ENCODE data around the gene EHBP1.

EHBP1 gene

DNA sequence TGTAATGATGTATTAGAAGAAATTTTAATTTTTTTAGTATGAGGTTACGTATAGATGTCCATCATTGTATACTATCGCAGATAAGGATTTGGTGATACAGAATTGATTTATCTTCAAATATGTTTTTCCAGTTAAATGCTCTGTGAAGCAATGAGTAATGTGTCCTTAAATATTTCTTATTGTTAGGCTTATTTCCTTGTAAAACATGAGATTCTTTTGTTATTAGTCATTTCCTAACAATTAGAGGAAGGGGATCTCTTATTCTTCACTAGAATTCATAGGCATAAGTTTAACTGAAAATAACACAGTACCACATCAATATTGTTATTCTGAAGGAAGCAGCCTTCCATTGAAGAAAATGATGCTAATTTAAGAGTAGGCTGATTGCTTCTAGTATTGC lies 329.7 kb downstream of the EHBP1 start:
- no peak for DNase-seq

DNA sequence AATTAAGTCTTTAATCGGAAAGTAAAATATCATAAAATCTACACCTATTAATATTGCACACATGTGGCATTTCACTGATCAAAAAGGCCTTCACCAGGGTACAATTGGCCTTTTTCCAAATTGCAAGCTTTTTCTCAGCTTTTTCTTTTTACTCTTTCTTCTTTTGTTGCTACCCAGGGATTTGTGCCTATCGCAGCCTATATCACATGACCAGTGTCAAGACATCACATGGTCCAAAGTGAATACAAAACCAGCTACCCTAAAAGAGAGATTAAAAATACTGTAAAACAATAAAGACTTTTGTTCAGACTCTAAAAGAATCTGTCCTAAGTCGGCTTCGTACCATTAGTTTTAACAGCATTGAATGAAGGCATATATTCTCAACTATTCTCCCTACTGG lies 330.1 kb downstream of the EHBP1 start:
- no peak for DNase-seq

DNA sequence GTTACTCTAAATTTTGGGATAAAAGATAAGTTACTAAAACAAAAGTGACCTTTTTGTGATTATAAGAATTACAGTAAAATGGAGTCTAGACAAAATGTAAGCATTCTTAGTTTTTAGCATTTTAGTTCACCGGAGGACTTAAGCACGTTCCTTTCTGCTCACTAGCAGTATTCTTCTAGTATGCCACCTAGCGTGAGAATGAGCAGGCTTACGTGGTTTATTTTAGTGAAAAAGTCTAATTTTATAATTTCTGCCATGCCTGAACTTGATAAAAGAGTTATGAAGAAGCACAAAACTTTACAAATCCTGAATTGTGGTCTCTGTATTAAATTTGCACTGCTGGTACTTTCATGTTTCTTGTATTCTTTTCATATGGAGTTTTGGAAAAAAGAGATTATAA lies 332.5 kb downstream of the EHBP1 start:
- DNase-seq = no peak

DNA sequence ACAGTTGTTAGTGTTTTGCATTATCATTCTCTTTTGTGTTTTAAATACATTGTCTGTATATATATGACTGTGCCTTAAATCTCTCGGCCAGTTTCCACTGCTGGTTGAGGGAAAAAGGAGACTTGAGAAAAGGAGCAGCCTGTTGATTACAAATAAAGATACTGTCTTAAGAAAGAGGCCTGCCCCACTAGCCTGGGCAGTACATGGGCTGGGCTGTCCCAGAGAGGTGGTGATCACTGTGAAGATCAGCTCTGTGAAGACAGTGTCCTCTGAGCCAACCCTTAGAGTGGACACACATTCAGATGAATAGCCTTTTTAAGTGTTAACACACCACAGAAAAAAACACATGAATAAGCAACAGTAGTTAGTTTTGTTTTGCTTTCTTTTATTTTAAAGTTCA lies 335.1 kb downstream of the EHBP1 start:
- DNase-seq = no peak

DNA sequence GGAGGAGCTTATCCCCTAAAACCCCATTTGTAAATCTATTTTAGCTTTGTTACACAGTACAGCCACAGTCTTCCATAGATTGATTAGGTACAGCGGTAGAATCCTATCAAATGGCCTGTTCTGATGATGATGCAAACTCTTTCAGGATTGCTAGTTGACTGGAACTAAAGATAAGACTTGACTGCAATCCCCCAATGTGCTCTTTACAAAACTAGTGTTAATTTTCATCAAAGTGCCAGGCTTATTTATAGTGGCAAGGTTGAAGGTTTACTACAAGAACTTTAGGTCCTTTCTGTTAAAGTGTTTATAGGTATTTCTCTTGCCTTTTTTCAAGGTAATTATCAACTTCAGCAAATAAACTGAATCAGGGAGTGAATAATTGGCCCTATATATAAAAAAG lies 336.1 kb downstream of the EHBP1 start:
- DNase-seq = no peak

DNA sequence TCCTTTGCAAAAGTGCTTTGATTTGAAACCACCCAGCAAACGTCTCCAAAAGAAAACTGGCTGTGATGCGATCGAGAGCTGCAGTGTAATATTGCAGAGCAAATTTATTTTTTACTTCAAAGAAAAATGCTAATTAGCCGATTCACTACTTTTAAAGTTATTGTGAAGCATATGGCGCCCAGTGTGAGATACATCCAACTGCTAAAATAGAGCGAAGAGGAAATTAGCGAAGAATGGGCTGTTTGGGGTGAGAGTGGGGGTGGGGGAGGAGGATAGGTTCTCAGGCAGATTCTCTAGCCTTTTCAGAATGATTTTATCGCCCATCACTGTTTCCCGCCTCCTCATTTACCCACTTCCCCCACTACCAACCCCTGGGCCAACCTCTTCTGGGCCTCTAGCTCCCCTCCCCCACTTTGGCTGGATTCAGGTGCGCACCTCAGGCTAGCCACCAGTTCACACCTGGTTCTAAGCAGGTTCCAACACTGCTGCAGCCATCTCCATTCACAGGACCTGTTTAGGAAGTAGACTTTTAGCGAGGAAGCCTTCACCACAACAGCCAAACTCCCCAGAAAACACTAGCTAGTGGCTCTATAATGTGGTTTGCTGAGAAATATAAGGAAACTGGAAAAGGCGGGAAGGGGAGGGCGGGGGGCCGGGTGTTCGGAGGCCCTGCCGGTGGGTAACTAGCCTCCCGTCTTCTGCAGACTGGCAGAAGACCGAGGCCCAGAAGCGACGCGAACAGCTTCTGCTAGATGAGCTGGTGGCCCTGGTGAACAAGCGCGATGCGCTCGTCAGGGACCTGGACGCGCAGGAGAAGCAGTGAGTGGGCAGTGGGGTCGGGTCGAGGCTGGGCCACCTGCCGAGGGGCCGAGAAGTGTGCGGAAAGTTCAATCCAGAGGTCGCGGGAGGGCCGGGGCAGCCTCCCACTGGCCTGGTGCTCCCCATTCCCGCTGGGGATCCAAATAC lies 339.1 kb downstream of the EHBP1 start:
- DNase-seq = no peak

DNA sequence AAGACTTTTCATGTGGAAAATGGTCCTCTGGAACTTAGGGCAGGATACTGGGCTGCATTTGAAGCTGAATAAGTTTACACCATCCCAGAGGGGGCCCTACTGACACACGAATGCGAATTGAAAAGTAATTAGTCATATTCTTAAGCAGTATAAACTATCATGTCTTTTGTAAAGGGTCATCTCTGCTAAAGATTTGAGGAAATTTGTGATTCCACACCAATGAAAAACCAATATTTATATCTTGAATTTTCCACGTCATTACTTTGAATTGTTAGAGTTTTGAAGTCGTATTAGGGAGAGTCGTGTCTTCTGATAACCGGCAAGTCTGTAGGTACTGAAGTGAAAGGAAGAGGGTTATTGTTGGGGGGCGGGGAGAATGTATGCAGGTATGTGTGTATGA lies 341.0 kb downstream of the EHBP1 start:
- DNase-seq = no peak

DNA sequence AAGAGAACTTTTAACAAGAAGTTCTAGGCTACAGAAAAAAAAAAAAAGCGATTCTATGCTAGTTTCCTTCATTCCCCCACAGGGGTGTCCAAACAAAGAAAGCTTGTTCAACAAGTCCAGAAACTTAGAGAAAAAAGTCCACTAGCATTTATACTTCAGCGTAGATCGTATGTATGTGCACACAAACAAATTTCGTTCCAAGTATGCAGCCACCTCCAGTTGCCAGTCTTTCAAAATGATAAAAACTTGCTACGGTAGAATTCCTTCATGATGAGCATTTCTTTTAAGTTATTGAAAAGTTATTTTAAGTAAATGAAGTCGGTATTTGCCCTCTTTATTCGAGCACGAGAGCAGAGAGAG lies 341.4 kb downstream of the EHBP1 start:
- no peak for DNase-seq

DNA sequence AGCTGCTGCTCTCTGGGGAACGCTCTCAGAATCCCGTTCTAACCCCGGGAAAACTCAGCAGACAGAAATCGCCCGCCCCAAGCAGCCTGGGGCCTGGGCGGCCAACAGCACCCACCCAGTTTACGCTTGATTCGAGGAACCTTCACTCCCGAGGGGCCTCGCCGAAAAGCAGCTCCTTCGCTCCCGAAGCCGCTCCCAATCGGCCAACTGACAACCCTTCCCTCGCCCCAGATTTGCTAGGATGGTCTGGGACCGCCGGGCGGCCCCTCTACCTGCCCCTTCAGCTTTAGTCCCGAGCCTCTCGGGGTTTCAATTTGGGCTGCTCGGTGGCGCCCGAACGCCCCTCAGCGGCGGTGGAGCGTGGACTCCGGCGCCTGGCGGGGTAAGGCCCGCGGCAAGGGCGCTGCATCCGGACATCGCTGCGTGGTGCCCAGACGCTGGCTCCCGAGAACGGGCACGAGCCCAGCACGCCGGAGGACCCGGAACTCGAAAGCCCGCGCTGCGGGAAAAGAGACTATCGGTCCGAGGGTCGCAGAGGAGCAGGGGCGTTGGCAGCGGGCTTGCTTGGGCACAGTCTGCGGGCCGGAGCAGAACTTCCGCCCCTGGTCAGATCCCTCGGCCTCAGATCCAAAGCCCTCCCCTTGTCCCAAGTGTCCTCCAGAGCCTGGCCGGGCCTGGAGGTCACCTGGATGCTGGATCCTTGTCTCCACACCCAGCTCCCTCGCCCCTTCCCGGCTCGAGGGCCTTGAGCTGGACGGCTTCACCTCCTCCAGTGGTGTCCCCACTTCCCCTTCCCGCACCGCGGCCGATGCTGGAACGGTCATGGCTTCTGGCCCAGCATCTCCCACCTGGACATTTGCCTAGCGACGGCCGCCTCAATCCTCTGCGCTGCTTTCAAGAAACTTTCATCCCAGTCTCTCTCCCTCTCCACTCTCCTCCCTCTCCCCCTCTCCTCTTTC lies 342.1 kb downstream of the EHBP1 start:
- peak; percentile 66 for DNase-seq

DNA sequence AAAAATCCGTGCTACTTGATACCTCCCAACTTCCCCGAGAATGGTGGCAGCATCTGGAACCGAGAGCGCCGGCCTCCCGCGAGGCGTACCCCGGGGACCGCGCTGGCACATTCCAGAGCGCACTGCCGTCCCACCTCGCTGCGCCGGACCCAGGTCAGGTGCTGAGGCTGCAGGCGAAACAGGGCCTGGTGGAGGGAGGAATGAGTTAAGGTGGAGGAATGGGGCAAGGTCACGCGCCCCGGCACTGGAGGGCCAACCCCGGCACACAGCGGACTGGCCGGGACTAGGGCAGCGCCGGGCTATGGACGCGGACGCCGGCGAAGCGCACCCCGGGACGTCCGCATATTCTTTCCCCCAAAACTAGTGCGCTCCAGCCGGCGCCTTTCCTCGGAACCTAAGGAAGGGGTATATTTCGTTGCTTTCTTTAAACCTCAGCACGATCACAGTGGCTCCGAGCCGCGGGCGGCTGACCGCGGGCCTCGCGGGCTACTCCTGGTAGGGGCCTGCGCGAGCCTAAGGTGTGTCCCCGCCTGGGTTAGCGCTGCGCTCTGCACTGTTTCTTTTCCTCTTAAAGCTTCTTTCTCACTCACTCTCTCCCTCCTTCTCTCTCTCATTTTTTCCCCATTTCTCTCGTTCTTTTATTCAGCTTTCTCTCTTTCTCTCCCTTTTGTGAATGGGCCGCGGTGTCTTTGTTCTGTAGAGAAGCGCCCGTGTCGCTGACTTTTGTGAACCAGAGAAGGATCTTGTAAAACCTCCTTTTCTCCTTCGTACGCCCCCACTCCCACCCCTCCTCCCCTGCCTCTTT lies 343.1 kb downstream of the EHBP1 start:
- peak; percentile 69 for DNase-seq

DNA sequence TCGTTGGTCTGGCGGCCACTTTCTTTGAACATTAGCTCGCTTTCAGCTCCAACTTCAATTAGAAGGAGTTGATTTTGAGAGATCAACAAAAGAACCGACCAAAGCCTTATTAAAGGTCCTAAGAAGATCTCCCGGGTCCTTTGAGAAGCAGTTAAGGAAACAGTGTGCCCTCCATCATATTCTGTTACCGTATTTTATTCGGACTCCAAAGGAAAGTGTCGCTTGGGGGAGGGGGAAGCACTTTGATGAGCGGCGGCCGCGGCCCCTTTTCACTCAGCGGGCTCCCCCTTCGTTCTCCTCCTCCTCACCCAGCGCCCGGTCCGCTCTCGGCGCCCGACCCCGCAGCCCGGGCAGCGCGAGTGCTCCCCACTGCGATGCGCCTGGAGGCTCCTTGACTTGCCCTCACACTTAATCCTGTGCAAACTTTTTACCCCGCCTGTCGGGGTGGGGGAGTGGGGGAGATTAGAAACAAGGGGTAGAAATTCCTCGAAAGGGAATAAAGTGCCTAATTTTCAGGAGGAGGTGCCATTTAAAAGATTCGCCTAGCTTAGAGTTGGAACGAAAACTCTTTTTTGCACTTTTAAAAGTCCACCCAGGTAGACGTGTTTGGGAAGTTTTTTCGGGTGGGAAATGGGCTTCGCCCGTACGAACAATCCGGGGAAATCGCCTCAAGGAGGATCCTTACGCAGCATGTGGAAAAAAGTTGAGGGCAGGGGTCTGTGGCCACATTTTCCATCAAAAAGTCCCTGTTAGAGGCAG lies 343.9 kb downstream of the EHBP1 start:
- DNase-seq = no peak

DNA sequence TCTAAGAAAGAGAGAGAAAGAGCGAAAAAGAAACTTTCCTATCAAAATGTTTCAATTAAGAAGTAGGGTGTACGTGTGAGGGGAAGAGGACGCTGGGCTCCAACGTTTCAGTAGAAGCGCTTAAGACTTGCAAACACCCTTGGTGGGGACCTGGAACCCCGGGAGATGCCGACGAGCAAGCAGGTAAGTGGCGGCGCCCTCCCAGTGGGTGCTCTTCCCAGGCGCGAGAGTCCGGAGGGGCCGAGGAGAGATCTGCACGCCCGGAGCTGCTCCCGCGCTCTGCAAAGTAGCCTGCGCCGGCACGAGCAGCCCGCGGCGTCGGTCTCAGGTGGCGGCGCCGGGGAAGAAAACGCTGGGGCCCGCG lies 344.4 kb downstream of the EHBP1 start:
- no peak for DNase-seq

DNA sequence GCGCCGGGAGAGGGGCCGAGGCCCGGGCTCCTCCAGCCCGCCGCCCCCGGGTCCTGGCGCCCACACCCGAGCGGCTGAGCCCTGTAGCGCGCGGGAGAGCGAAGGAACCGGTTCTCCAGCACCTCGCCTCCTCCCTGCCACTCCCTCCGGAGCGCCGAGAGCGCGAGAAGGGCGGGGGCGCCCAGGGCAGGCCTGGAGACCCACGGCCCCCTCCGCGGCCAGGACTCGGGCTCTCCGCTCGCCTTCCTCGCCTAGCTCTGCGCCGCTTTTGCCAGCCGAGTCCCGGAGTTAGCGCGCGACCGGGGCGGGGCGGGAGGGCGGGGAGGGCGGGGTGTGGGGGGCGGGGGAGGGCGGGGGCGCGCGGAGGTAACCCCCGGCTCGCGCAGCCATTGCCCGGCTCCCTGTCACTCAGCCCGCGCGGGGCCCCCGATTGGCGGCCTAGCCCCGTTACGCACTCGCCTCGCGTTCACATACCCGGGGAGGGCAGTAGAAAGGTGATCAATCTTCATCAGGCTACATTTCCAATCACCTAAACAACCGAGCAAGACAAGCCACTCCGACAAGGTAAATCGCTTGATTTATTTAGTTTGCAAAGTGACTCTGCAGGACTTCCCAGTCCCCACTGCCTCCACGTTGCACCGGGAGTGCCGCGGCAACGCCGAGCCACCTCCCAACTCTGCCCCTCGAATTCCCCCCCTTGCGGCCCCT lies 345.0 kb downstream of the EHBP1 start, which contains the start of gene OTX1:
TSS of gene OTX1 (plus strand) at position 497 of the 708 bp plus-strand sequence. CDS start 2,161 bp downstream, outside the sequence.
- peak; percentile 87 for DNase-seq

DNA sequence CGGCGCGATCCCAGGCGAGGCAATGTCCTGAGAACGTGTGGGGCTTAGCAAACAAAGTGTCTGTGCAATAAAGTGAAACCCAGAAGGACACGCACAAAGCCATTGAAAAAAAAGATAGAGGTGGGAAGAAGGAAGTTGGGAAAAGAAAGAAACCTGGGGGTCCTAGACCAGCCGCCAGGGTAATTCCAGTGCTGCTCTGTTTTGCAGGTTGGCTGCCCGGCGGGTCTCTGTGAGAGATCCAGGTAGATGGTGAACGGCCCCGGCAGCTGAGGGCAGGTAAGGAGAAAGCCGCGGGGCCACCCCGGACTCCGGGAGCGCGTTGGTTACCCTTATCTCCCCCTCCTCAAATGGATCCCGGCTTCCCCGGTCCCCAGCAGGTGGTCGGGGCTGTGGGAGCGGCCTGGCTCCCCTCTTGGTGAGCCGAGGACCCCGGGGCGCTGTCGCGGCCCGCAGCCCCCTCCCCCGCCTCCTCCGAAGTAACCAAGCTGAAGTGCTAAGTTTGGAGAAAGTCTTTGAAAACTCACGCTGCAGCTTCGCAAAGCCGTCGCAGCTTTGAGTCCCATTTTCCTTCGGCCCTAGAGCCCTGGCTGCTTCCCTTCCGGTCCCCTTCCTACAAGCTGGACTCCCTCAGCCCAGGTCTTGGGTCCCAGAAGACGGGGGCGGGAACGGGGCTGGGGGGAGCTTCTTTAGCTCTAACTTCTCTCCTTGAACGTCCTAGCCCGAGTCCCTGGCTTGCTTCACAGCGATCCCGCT lies 345.7 kb downstream of the EHBP1 start:
- no peak for DNase-seq

DNA sequence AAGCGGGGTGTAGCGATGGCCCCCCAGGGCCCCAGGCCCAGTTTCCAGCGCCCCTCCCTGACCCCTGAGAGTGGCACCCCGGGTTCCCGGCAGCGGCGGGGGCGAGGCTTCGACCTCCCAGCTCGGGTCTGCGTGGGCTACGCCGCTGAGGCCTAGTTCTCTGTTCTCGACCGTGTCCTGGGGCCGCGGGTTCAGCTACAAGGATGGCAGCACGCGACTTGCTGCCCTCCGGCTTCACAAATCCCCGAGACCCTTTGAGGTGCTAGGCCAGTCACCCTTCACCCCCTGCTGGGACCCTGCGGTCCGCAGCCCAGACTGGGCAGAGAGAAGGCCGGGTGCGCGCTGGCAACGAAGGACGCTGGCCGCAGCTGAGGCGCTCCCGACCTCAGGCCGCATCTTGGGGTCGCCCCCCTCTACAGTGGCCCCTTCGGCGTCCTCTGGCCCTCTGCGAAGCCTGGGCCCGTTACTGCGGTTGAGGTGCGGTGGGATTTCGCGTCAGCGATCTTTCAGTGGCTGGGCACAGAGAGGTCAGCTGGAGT lies 346.4 kb downstream of the EHBP1 start:
- no peak for DNase-seq

DNA sequence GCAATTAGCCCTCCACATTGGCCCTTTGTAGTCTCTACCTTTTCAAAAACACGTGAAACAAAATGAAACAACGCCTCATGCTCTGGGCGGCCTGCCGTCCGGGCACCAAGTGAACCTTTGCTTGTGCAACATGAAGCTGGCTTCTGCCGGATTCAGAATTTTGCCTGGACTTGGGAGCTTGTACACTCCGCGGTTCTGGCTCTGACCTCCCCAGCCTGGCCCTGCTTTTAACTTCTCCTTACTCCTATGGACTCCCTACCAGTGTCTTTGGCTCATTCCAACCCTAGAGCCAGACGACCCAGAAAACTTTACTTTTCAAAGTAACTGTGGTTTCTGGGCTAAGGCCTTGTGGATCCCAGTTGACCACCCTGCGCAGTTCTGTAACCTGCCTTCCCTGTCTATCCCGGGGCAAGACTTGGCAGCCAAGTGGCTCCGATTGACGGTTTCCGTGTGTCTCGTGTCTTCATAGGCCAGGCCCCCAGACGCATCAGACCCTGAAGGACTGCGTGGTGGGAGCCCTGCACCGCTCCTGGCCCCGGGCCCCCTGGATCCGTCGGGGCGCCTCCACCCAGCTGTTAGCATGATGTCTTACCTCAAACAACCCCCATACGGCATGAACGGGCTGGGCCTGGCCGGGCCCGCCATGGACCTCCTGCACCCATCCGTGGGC lies 347.0 kb downstream of the EHBP1 start:
- no peak for DNase-seq

DNA sequence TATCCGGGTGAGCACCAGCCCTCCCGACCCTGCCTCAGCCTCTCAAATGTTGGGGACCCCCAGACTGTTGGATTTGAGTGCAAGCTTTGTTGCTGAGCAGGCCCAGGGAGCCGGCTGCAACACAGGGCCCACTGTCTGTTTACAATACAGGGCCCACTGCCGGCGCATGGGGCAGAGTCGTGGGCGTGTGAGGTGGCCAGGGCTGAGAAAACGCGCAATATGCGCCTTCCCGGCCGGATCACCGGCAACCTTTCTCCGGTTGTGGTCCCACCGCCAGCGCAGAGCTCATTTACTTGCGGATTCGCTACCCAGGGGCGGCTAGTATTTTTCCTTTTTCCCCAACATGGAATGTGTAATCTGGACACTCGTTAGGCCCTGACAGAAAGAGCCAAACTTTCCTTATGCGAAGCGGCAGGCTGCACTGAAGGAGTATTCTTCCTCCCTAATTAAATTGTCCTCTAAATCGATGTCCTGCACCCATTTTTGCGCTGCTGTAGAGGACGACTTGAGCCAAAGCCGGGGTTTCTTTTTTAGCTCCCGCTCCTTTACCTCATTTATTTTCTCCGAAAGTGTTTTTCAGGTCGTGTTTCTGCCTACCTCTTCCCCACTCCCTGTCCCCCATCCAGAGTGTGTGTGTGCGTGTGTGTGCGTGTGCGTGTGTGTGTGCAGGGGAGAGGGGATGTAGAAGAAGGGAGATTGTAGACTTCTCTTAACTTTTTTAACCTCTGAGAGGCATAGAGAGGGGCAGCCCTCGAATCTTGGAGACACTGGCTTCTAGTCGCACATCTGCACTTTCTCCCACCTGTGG lies 347.8 kb downstream of the EHBP1 start:
- DNase-seq = no peak

DNA sequence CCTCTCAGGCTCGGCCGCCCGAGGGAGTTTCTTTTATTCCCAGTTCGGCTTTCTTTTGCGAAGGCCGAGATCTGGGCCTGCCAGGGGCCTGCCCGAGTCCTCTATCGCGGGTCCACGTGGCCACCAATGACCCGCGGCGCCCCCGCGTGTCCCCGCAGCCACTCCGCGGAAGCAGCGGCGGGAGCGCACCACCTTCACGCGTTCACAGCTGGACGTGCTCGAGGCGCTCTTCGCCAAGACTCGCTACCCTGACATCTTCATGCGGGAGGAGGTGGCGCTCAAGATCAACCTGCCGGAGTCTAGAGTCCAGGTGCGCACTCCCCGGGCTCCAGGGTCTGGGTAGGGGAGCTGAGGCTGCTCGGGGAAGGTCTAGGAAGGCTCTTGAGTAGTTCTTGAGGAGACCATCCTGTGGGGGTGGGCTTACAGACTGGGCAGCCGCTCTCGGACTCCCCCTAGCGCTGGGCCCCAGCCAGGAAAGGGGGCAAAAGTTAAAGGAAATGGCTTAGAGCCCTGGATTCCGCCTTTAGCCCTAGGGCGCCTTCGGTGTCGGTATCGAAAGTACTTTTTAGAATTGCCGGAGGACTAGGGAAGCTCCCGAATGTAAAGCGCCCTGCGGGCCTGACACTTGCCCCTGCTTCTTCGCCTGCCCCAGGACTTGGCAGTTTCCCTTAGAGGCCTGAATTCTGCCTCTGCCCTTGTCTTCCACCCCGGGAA lies 348.5 kb downstream of the EHBP1 start:
- DNase-seq = peak; percentile 85

All from islet precursor cell (in vitro differentiated cells).